ENCODE results near the gene PPP1R7. TPM values are rescaled to one million over a fixed set of nuclear protein-coding genes. Genes with fewer than 3 reads are reported as not detected.
A peak's percentile ranks its signal among the peaks of the same experiment; 100 is the strongest.

Gene PPP1R7
- polyA plus RNA-seq, 3 donors: 54.9 to 102 (median 84.4) TPM

GRCh38 chr2:241225545-241225944 lies 75.3 kb downstream of the PPP1R7 start:
- Mint-ChIP-seq H3K9me3 (peaks cover 0 to 2% (median 0%) of the 10 kb centered on the region in 7 donors), H3K4me3 (no peak overlapping the region), H3K36me3 (peaks cover 45 to 53% of the 10 kb centered on the region in 2 donors), H3K27me3 (ENCODE audit: low read depth in 3 of 3) (peaks cover 0 to 9% (median 5%) of the 10 kb centered on the region in 3 donors), H3K27ac (peak overlapping the region in 1 of 7 donors; percentile 53), H3K4me1 (peaks cover 11% of the 10 kb centered on the region)
- Histone ChIP-seq H3K4me2 (replicated peaks; ENCODE audit: extremely low read depth, low read length, poor library complexity, severe bottlenecking) (no peak overlapping the region), H3K4me3 (replicated peaks in 1 of 3; ENCODE audit: low read depth in 2 of 3, low read length in 3 of 3) (no peak overlapping the region), H4K20me1 (ENCODE audit: insufficient read depth, low read length) (no peaks in the 10 kb centered on the region), H2AFZ (ENCODE audit: insufficient read depth, low read depth, low read length, poor library complexity, severe bottlenecking) (no peak overlapping the region), H3K79me2 (ENCODE audit: insufficient read depth, low read length) (no peaks in the 10 kb centered on the region), H3K27ac (ENCODE audit: low read depth in 1 of 2, low read length in 2 of 2) (no peak overlapping the region), H3K36me3 (replicated peaks in 1 of 2; ENCODE audit: control insufficient read depth in 1 of 2, insufficient read depth in 2 of 2, low read length in 2 of 2) (peaks cover 49 to 51% of the 10 kb centered on the region in 2 donors), H3K27me3 (ENCODE audit: control insufficient read depth in 2 of 2, insufficient read depth in 2 of 2, low read length in 2 of 2) (no peaks in the 10 kb centered on the region), H3K9ac (ENCODE audit: insufficient read depth, low read length, poor library complexity, severe bottlenecking) (no peak overlapping the region), H3K9me3 (replicated peaks in 1 of 2; ENCODE audit: control insufficient read depth in 1 of 2, insufficient read depth in 1 of 2, low read length in 2 of 2) (no peaks in the 10 kb centered on the region), H3K4me1 (ENCODE audit: control insufficient read depth in 1 of 2, insufficient read depth in 2 of 2, low read length in 2 of 2) (no peaks in the 10 kb centered on the region)
- intact Hi-C loops (cut with micrococcal nuclease): no loop called here
- no peak for TF ChIP-seq CTCF (IDR thresholded peaks at IDR 0.05)
- whole genome bisulfite sequencing (ENCODE audit: insufficient coverage): 96% methylated on average over 12 of the region's 16 CpGs
- no peak for DNase-seq

- peaks cover 54 to 56% of the 10 kb centered on the region in 2 donors for H3K36me3 ChIP-seq (replicated peaks in 1 of 2; ENCODE audit: control insufficient read depth in 1 of 2, insufficient read depth in 2 of 2, low read length in 2 of 2)
- no peak for DNase-seq
- Mint-ChIP-seq H3K4me1 (peaks cover 11% of the 10 kb centered on the region), H3K9me3 (peaks cover 0 to 2% (median 0%) of the 10 kb centered on the region in 7 donors), H3K27ac (peak overlapping the region in 2 of 7 donors; percentile 3 to 53), H3K4me3 (no peak overlapping the region), H3K27me3 (ENCODE audit: low read depth in 3 of 3) (peaks cover 0 to 7% (median 5%) of the 10 kb centered on the region in 3 donors), H3K36me3 (peaks cover 50 to 58% of the 10 kb centered on the region in 2 donors)
- H3K9me3 ChIP-seq (replicated peaks in 1 of 2; ENCODE audit: control insufficient read depth in 1 of 2, insufficient read depth in 1 of 2, low read length in 2 of 2): no peaks in the 10 kb centered on the region
- H3K4me2 ChIP-seq (replicated peaks; ENCODE audit: extremely low read depth, low read length, poor library complexity, severe bottlenecking): no peak overlapping the region
- intact Hi-C loops (cut with micrococcal nuclease): no loop called here
- 98% methylated on average over 10 of the region's 16 CpGs for WGBS (ENCODE audit: insufficient coverage)
- H2AFZ ChIP-seq (ENCODE audit: insufficient read depth, low read depth, low read length, poor library complexity, severe bottlenecking): no peak overlapping the region
- no peak overlapping the region for H3K9ac ChIP-seq (ENCODE audit: insufficient read depth, low read length, poor library complexity, severe bottlenecking)
- H3K27ac ChIP-seq (ENCODE audit: low read depth in 1 of 2, low read length in 2 of 2): no peak overlapping the region
- no peak for TF ChIP-seq CTCF (IDR thresholded peaks at IDR 0.05)
- no peak overlapping the region for H3K4me3 ChIP-seq (replicated peaks in 1 of 3; ENCODE audit: low read depth in 2 of 3, low read length in 3 of 3)
- H3K79me2 ChIP-seq (ENCODE audit: insufficient read depth, low read length): no peaks in the 10 kb centered on the region
- no peaks in the 10 kb centered on the region for H3K4me1 ChIP-seq (ENCODE audit: control insufficient read depth in 1 of 2, insufficient read depth in 2 of 2, low read length in 2 of 2)
- no peaks in the 10 kb centered on the region for H3K27me3 ChIP-seq (ENCODE audit: control insufficient read depth in 2 of 2, insufficient read depth in 2 of 2, low read length in 2 of 2)
- H4K20me1 ChIP-seq (ENCODE audit: insufficient read depth, low read length): no peaks in the 10 kb centered on the region
These were observed 75.7 kb downstream of the PPP1R7 start for GRCh38 chr2:241225983-241226382.
